Heart right ventricle (tissue), 16 donors: ENCODE data around the gene DCUN1D3. TPM values are rescaled to one million over a fixed set of nuclear protein-coding genes. Genes with fewer than 3 reads are reported as not detected.
"Not testable (repeated sequence)": the region's sequence is repeated elsewhere in the genome, so short reads cannot be mapped to it uniquely, and the experiment has no call there.

ENCODE experiments used
- ATAC-seq, 8 donors: fragments of 200-7000 bp; cut with Tn5 transposase; one replicate each; pipeline ENCODE4 v1.9.1; 2020; ENCODE audit warnings: mild to moderate bottlenecking in 8 of 8, moderate library complexity in 8 of 8, moderate number of reproducible peaks in 1 of 8
- DNase-seq, 2 donors: peaks; one replicate each; pipeline ENCODE4 v3.0.0-alpha.2; 2020
- H3K27ac ChIP-seq, 10 donors: fragments of 200-600 bp; sonication (generic) in 2 of 10; one replicate each; pipeline versions ENCODE4 v1.5.0 to v1.8.0; 2020 to 2022; ENCODE audit warnings: mild to moderate bottlenecking in 3 of 10
- H3K27me3 ChIP-seq, 7 donors: fragments of 200-600 bp; one replicate each; pipeline ENCODE4 v1.8.0; 2021 to 2022; ENCODE audit warnings: mild to moderate bottlenecking in 2 of 7
- H3K36me3 ChIP-seq, 9 donors: fragments of 200-600 bp; sonication (generic) in 1 of 9; one replicate each; pipeline versions ENCODE4 v1.5.0 to v1.8.0; 2020 to 2022; ENCODE audit warnings: mild to moderate bottlenecking in 2 of 9
- H3K4me1 ChIP-seq, 9 donors: fragments of 200-600 bp; sonication (generic) in 1 of 9; one replicate each; pipeline versions ENCODE4 v1.5.0 to v1.8.0; 2020 to 2022; ENCODE audit warnings: mild to moderate bottlenecking in 4 of 9
- H3K4me3 ChIP-seq, 10 donors: fragments of 200-600 bp; sonication (generic) in 2 of 10; one replicate each; pipeline versions ENCODE4 v1.5.0 to v1.8.0; 2020 to 2022; ENCODE audit warnings: mild to moderate bottlenecking in 7 of 10, moderate library complexity in 2 of 10
- H3K9me3 ChIP-seq, 11 donors: fragments of 200-600 bp in 10 of 11; sonication (generic) in 2 of 11; one replicate each; pipeline versions ENCODE4 v1.5.0 to v1.8.0; 2013 to 2022; ENCODE audit warnings: mild to moderate bottlenecking in 2 of 11, control low read depth in 1 of 11, moderate library complexity in 1 of 11
- WGBS, 2 donors: extraction: QIAGEN DNeasy Blood & Tissue Kit; methylation state at CpG; one replicate each; pipeline ENCODE4 v1.1.7; 2013; ENCODE audit warnings: inconsistent platforms in 1 of 2; 5-methylcytosine and 5-hydroxymethylcytosine counted together
- intact Hi-C, 10 donors: fragments of 100-400 bp; cut with DNase I; formaldehyde crosslinking; loops; one replicate each; pipeline versions ENCODE4 v1.11.1 to v1.14.2; 2022
- polyA plus RNA-seq, 2 donors: library from polyadenylated mRNA; stranded (reverse); fragments of 200-250 nt; gene quantifications; one replicate each; pipeline ENCODE4 v1.2.3, GENCODE V29; 2013
- total RNA-seq, 10 donors: library from RNA; stranded (reverse); fragmentation: NEBNext Ultra II Directional in 3 of 10; extraction: Animal tissue kit (Norgen Biotek cat#: 25700) in 3 of 10; gene quantifications; one replicate each; pipeline versions ENCODE4 v1.2.1 to v1.2.4, GENCODE V29; 2021 to 2023
- TF ChIP-seq, protein P1 (sequence below), 9 donors: fragments of 200-600 bp; sonication (generic) in 2 of 9; IDR thresholded peaks; one replicate each; pipeline versions ENCODE4 v1.5.0 to v1.8.0; 2021 to 2022; ENCODE audit warnings: antibody characterized with exemption in 9 of 9, mild to moderate bottlenecking in 5 of 9, moderate library complexity in 1 of 9
- donor health status: Arrhythmogenic right ventricular cardiomyopathy.
- donor health status: ischemic (EF 13 %, LVEDD 7.1; RV severe dilation, severe dysfunction).
- donor health status: healthy with polysubstance abuse.
- donor health status: DM: no; HTN: yes; CAD: no.
- donor health status: DM: no; HTN: no; CAD: no.
- donor health status: ischemic (EF 25% LVEDD 6.9; RV normal size, moderate dysfunction).
- donor health status: ischemic (EF 25% LVEDD 5.7; RV mildly dilated, moderate dysfunction).
- donor health status: healthy.
- donor health status: DM: yes; HTN: yes; CAD: no.
- donor health status: Ischemic cardiomyopathy.
- donor health status: ischemic (EF 35%, LVEDD 5.7; RV mildly dilated, moderate dysfunction).
- donor health status: nonischemic (EF 11% LVEDD 7.7; RV severe dilation, severe dysfunction).
- donor health status: DM: yes; HTN: yes; CAD: no.
- donor health status: PGD.
- donor health status: ischemic (EF 29% LVEDD 5.4; RV normal size, mild dysfunction).
- donor health status: nonischemic (EF 23%, LVEDD 6.1; RV moderate dilation, normal function).

DCUN1D3 gene
- total and polyA plus RNA-seq, 12 donors, result 3.4 to 32.6 (median 9.4) TPM

DNA sequence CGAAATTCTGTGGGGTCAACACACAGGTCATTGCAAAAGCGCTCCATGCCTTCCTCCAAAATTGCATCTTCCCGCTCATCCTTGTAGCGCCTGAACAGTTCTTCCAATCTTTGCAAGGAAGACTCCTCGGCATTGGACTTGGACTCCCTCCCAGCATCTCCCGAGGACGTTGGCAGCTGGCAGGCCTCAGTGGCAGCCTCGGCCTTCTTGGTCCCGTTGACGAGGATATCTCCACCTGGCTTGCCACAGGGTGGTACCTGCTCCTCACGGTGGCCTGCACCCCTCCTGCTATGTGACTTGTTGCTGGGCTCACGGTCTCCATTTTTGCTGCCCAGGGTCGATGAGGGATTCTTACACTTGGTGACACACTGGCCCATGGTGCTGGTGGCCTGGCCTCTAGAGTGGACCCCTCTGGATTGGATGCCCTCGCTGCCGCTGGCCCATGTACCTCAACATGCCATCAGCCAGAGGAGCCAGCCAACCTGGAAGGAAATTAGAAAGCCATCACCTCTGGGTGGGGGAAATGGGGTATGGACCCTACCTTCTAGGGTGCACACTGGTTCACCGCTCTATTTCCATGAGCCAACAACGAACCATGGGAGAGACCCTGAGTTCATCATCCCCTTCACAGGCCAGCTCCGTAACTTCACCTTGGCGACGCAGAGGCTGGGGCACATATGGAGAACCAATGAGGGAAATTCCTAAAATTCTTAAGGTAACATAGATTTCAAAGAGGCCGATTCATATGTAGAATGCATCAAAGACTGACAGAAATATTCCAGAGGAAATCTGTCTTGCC is 37.8 kb downstream of the DCUN1D3 start:
- DNase-seq (no peak), ATAC-seq (no peak)
- H3K27ac ChIP-seq, result peak overlapping the region in 5 of 10 donors; percentile 36 to 75 (median 45)
- no peak overlapping the region for H3K4me3 ChIP-seq
- H3K9me3 ChIP-seq, result no peaks in the 10 kb centered on the region
- WGBS, 2 donors, result 88 to 90% methylated on average over 21 of the region's 21 CpGs
- H3K36me3 ChIP-seq, result peaks cover 0 to 46% (median 0%) of the 10 kb centered on the region in 9 donors
- H3K4me1 ChIP-seq, result peaks cover 20 to 73% (median 62%) of the 10 kb centered on the region in 9 donors
- intact Hi-C loops, result loop anchor here in 1 of 10 donors (5.0 kb wide), 1 partner anchor 40 kb away; the partner anchor contains the start of genes DCUN1D3 and LYRM1
- TF ChIP-seq, protein P1, sequence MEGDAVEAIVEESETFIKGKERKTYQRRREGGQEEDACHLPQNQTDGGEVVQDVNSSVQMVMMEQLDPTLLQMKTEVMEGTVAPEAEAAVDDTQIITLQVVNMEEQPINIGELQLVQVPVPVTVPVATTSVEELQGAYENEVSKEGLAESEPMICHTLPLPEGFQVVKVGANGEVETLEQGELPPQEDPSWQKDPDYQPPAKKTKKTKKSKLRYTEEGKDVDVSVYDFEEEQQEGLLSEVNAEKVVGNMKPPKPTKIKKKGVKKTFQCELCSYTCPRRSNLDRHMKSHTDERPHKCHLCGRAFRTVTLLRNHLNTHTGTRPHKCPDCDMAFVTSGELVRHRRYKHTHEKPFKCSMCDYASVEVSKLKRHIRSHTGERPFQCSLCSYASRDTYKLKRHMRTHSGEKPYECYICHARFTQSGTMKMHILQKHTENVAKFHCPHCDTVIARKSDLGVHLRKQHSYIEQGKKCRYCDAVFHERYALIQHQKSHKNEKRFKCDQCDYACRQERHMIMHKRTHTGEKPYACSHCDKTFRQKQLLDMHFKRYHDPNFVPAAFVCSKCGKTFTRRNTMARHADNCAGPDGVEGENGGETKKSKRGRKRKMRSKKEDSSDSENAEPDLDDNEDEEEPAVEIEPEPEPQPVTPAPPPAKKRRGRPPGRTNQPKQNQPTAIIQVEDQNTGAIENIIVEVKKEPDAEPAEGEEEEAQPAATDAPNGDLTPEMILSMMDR (IDR thresholded peaks at IDR 0.05), result no peak
- H3K27me3 ChIP-seq, result no peaks in the 10 kb centered on the region

GRCh38 chr16:20860995-20861394 is 39.2 kb downstream of the DCUN1D3 start:
- ATAC-seq, H3K4me3 ChIP-seq, DNase-seq, H3K9me3 ChIP-seq, H3K27me3 ChIP-seq: not testable (repeated sequence)
- intact Hi-C loops, result loop anchor here in 1 of 10 donors (5.0 kb wide), 1 partner anchor 41 kb away; the partner anchor contains the start of genes DCUN1D3 and LYRM1
- H3K4me1 ChIP-seq, result peaks cover 10 to 70% (median 54%) of the 10 kb centered on the region in 9 donors
- 72 to 74% methylated on average over 4 of the region's 4 CpGs for WGBS, 2 donors
- H3K36me3 ChIP-seq, result peaks cover 0 to 60% (median 0%) of the 10 kb centered on the region in 9 donors
- peak overlapping the region; percentile 9 to 84 (median 50) for H3K27ac ChIP-seq

- intact Hi-C loops, result loop anchor here in 1 of 10 donors (5.0 kb wide), 1 partner anchor 42 kb away; the partner anchor contains the start of genes DCUN1D3 and LYRM1
- Histone ChIP-seq H3K9me3 (no peaks in the 10 kb centered on the region), H3K27ac (peak overlapping the region in 9 of 10 donors; percentile 32 to 84 (median 56)), H3K4me3 (no peak overlapping the region), H3K36me3 (peaks cover 0 to 66% (median 0%) of the 10 kb centered on the region in 9 donors), H3K27me3 (no peaks in the 10 kb centered on the region), H3K4me1 (peaks cover 6 to 64% (median 49%) of the 10 kb centered on the region in 9 donors)
- ATAC-seq (peak in 4 of 8 donors; percentile 39 to 52 (median 43)), DNase-seq (no peak)
- TF ChIP-seq, protein P1 (IDR thresholded peaks at IDR 0.05), result no peak
- 52 to 58% methylated on average over 4 of the region's 4 CpGs for WGBS, 2 donors
Observed at GRCh38 chr16:20860361-20860760, 39.8 kb downstream of the DCUN1D3 start.

DNA sequence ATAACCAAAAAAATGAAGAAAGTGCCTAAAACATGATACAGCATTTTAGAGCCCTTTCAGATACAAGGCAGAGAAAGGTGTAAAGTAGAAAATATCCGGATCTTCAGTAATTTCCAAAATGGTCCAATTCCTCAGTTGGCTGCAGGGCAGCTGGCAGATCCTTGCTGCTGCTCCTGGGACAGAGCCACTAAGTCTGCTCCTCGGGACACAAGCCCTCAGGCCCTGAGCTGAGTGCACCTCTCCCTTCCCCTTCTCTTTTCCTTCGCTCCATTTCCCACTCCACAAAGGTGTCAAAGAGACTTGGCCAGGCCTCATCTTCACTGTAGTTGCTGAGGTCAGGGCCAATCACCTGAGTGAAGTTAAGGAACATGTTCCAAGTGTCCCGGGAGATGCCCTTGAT is 40.5 kb downstream of the DCUN1D3 start:
- Histone ChIP-seq H3K9me3 (no peaks in the 10 kb centered on the region), H3K27me3 (no peaks in the 10 kb centered on the region), H3K36me3 (peaks cover 0 to 73% (median 0%) of the 10 kb centered on the region in 9 donors), H3K27ac (peak overlapping the region in 9 of 10 donors; percentile 3 to 84 (median 53)), H3K4me1 (peaks cover 6 to 60% (median 45%) of the 10 kb centered on the region in 9 donors), H3K4me3 (no peak overlapping the region)
- ATAC-seq (peak in 5 of 8 donors; percentile 28 to 36 (median 32)), DNase-seq (no peak)
- TF ChIP-seq, protein P1 (IDR thresholded peaks at IDR 0.05), result no peak
- intact Hi-C loops, result loop anchor here in 2 of 10 donors (5.0 to 10.0 kb wide), 3 partner anchors 43 to 145 kb away; partner anchors contain the start of genes DCUN1D3 (in 2 of the 2) and LYRM1 (in 2 of the 2)
- WGBS, 2 donors, result 37 to 51% methylated on average over 4 of the region's 4 CpGs
